ENCODE data around the gene CDC42SE2. TPM values are rescaled to one million over a fixed set of nuclear protein-coding genes. Genes with fewer than 3 reads are reported as not detected.

CDC42SE2 gene
- total and polyA plus RNA-seq, 2 donors from 2014 or later: 24.8 to 90.7 TPM

- Histone ChIP-seq H3K27me3 (ENCODE audit: control insufficient read depth, insufficient read depth, low read length) (no peaks in the 10 kb centered on the region), H3K36me3 (ENCODE audit: control insufficient read depth in 2 of 3, insufficient read depth in 3 of 3, low read length in 3 of 3) (no peaks in the 10 kb centered on the region), H3K9me3 (ENCODE audit: control insufficient read depth in 2 of 3, insufficient read depth in 1 of 3, low read length in 3 of 3) (no peaks in the 10 kb centered on the region), H3K9ac (ENCODE audit: low read length in 3 of 3) (no peak overlapping the region), H3K4me1 (ENCODE audit: control insufficient read depth in 2 of 3, insufficient read depth in 2 of 3, low read depth in 1 of 3, low read length in 3 of 3) (peaks cover 0 to 2% (median 0%) of the 10 kb centered on the region in 3 donors), H3K4me3 (ENCODE audit: low read length in 3 of 3) (no peak overlapping the region), H3K27ac (ENCODE audit: low read depth in 2 of 2, low read length in 2 of 2) (no peak overlapping the region)
- FAIRE-seq (no peak), DNase-seq (no peak)
- intact Hi-C loops (cut with DNase I): no loop called here
- no peak for TF ChIP-seq CTCF (IDR thresholded peaks at IDR 0.05; ENCODE audit: borderline replicate concordance, extremely low read depth, insufficient read depth)
These were observed 2.4 kb upstream of the CDC42SE2 start for GRCh38 chr5:131261483-131261882.

GRCh38 chr5:131262953-131263541 is 806 bp upstream of the CDC42SE2 start:
- no peaks in the 10 kb centered on the region for H3K36me3 ChIP-seq (ENCODE audit: control insufficient read depth in 2 of 3, insufficient read depth in 3 of 3, low read length in 3 of 3)
- H3K9me3 ChIP-seq (ENCODE audit: control insufficient read depth in 2 of 3, insufficient read depth in 1 of 3, low read length in 3 of 3): no peaks in the 10 kb centered on the region
- H3K4me1 ChIP-seq (ENCODE audit: control insufficient read depth in 2 of 3, insufficient read depth in 2 of 3, low read depth in 1 of 3, low read length in 3 of 3): peaks cover 0 to 2% (median 0%) of the 10 kb centered on the region in 3 donors
- H3K9ac ChIP-seq (ENCODE audit: low read length in 3 of 3): peak overlapping the region; percentile 34 to 80 (median 75)
- FAIRE-seq: no peak
- intact Hi-C loops (cut with DNase I): no loop called here
- H3K27ac ChIP-seq (ENCODE audit: low read depth in 2 of 2, low read length in 2 of 2): peak overlapping the region; percentile 12 to 20
- peak in 2 of 5 donors; percentile 36 to 67 for DNase-seq
- H3K27me3 ChIP-seq (ENCODE audit: control insufficient read depth, insufficient read depth, low read length): no peaks in the 10 kb centered on the region
- TF ChIP-seq CTCF (IDR thresholded peaks at IDR 0.05; ENCODE audit: borderline replicate concordance, extremely low read depth, insufficient read depth): no peak
- peak overlapping the region; percentile 65 to 84 (median 74) for H3K4me3 ChIP-seq (ENCODE audit: low read length in 3 of 3)

GRCh38 chr5:131264451-131265099 is 722 bp downstream of the CDC42SE2 start:
- DNase-seq (peak in 4 of 5 donors; percentile 65 to 78 (median 70)), FAIRE-seq (no peak)
- no peak for TF ChIP-seq CTCF (IDR thresholded peaks at IDR 0.05; ENCODE audit: borderline replicate concordance, extremely low read depth, insufficient read depth)
- Histone ChIP-seq H3K36me3 (ENCODE audit: control insufficient read depth in 2 of 3, insufficient read depth in 3 of 3, low read length in 3 of 3) (no peaks in the 10 kb centered on the region), H3K9ac (ENCODE audit: low read length in 3 of 3) (peak overlapping the region; percentile 68 to 96 (median 92)), H3K27me3 (ENCODE audit: control insufficient read depth, insufficient read depth, low read length) (no peaks in the 10 kb centered on the region), H3K4me3 (ENCODE audit: low read length in 3 of 3) (peak overlapping the region; percentile 85 to 95 (median 93)), H3K27ac (ENCODE audit: low read depth in 2 of 2, low read length in 2 of 2) (peak overlapping the region; percentile 88 to 93), H3K9me3 (ENCODE audit: control insufficient read depth in 2 of 3, insufficient read depth in 1 of 3, low read length in 3 of 3) (no peaks in the 10 kb centered on the region), H3K4me1 (ENCODE audit: control insufficient read depth in 2 of 3, insufficient read depth in 2 of 3, low read depth in 1 of 3, low read length in 3 of 3) (peaks cover 0 to 2% (median 0%) of the 10 kb centered on the region in 3 donors)
- intact Hi-C loops (cut with DNase I): no loop called here

Measured in kidney (tissue), 14 donors.